AG10803 (cell line): ENCODE measurements around the gene SYNE1.

Source experiments
- DNase-seq: peaks from one replicate; pipeline ENCODE4 v3.0.0; 2010; ENCODE audit warnings: low read depth
- H3K4me3 ChIP-seq: 2 replicates; pipeline ENCODE4 v1.5.1; 2011; ENCODE audit warnings: mild to moderate bottlenecking, low read length, control low read depth
- CTCF ChIP-seq: conservative IDR thresholded peaks from 2 replicates; pipeline ENCODE4 v1.5.1; 2011; ENCODE audit warnings: mild to moderate bottlenecking, low read length, control low read depth, inconsistent platforms

Gene SYNE1

GRCh38 chr6:152164957-152165356 lies 472.2 kb downstream of the SYNE1 start:
- H3K4me3 ChIP-seq = no peak overlapping the region
- TF ChIP-seq CTCF = no peak
- no peak for DNase-seq

- peak; percentile 48 for DNase-seq
- no peak for TF ChIP-seq CTCF
- no peak overlapping the region for H3K4me3 ChIP-seq
These were observed 475.7 kb downstream of the SYNE1 start for GRCh38 chr6:152161501-152161900.

DNA sequence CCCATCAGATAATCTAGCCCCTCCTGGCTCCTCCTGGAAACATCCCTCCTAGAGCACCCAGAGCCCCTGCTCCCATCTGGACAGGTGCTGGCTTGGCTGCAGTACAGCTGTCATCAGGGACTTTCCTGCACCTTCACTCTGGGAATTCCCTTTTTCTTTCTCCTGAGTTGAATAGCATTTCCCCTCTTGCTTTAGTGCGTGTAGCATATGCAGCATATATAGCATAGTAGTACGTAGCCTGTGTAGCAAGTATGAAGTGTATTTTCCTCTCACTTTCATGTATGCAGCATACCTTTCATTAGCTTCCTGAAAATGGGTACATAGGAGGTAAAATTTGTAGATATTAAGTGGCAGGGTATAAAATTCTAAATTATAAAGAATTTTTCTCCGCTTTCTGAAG lies 476.8 kb downstream of the SYNE1 start:
- no peak for DNase-seq
- H3K4me3 ChIP-seq = no peak overlapping the region
- TF ChIP-seq CTCF = no peak

GRCh38 chr6:152155792-152156191 lies 481.4 kb downstream of the SYNE1 start:
- no peak for DNase-seq
- H3K4me3 ChIP-seq = no peak overlapping the region
- TF ChIP-seq CTCF = no peak

GRCh38 chr6:152154559-152155356 lies 482.4 kb downstream of the SYNE1 start:
- no peak for DNase-seq
- no peak overlapping the region for H3K4me3 ChIP-seq
- TF ChIP-seq CTCF = no peak

GRCh38 chr6:152151920-152152319 lies 485.2 kb downstream of the SYNE1 start:
- TF ChIP-seq CTCF = no peak
- DNase-seq = peak; percentile 11
- no peak overlapping the region for H3K4me3 ChIP-seq

DNA sequence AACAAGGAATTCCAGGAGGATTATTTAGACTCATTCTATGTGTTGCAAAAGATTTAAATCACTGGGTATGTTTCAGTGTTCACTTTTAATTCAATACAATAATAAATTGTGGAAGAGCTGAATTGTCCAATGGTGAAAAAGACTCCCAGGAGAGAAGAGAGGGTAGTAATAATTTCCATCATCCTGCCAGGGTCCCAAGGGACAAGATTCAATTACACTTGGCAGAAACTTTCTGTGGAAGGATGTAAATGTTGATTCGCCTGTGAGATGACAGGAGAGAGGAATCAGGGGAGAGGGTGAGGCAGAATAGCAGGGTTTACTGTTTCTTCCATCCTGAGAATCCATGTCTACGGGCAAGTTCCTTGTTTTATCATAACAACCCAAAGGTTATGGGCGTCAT lies 487.0 kb downstream of the SYNE1 start:
- no peak for TF ChIP-seq CTCF
- no peak for DNase-seq
- no peak overlapping the region for H3K4me3 ChIP-seq
